GM19452 (cell line): ENCODE data around the gene RALGDS.
"Not testable (repeated sequence)": the region's sequence is repeated elsewhere in the genome, so short reads cannot be mapped to it uniquely, and the experiment has no call there.

Experiments
- ATAC-seq: cut with Tn5 transposase; IDR thresholded peaks from one replicate; pipeline ENCODE4 v1.9.1; 2021; ENCODE audit not compliant: unreplicated experiment

RALGDS gene

GRCh38 chr9:133070985-133071384, 50.1 kb downstream of the RALGDS start:
- ATAC-seq, result not testable (repeated sequence)

- ATAC-seq, result not testable (repeated sequence)
Observed at GRCh38 chr9:133070500-133070961, 50.5 kb downstream of the RALGDS start.

GRCh38 chr9:133068431-133068830, 52.6 kb downstream of the RALGDS start:
- not testable (repeated sequence) for ATAC-seq

GRCh38 chr9:133067813-133068212, 53.2 kb downstream of the RALGDS start:
- ATAC-seq, result no peak

- no peak for ATAC-seq
Observed at GRCh38 chr9:133067006-133067405, 54.0 kb downstream of the RALGDS start.

- ATAC-seq, result no peak
Observed at GRCh38 chr9:133066181-133066983, 54.7 kb downstream of the RALGDS start.

- no peak for ATAC-seq
Observed at GRCh38 chr9:133065070-133065388, 56.0 kb downstream of the RALGDS start.

- no peak for ATAC-seq
Observed at GRCh38 chr9:133064241-133065069, 56.6 kb downstream of the RALGDS start.

- no peak for ATAC-seq
Observed at GRCh38 chr9:133063500-133064231, 57.4 kb downstream of the RALGDS start.

GRCh38 chr9:133063159-133063499, 57.9 kb downstream of the RALGDS start:
- no peak for ATAC-seq

GRCh38 chr9:133062569-133062968, 58.5 kb downstream of the RALGDS start:
- ATAC-seq, result not testable (repeated sequence)

GRCh38 chr9:133061764-133062145, 59.3 kb downstream of the RALGDS start, which contains the start of gene CEL:
TSS of gene CEL (plus strand) at chr9:133061981. CDS start at chr9:133062003, 22 bp downstream.
- not testable (repeated sequence) for ATAC-seq

GRCh38 chr9:133061019-133061763, 59.8 kb downstream of the RALGDS start:
- not testable (repeated sequence) for ATAC-seq

- ATAC-seq, result no peak
Observed at GRCh38 chr9:133060417-133060841, 60.6 kb downstream of the RALGDS start.

GRCh38 chr9:133059623-133060022, 61.4 kb downstream of the RALGDS start:
- no peak for ATAC-seq

GRCh38 chr9:133058550-133059320, 62.3 kb downstream of the RALGDS start:
- no peak for ATAC-seq

- ATAC-seq, result no peak
Observed at GRCh38 chr9:133058071-133058470, 63.0 kb downstream of the RALGDS start.

GRCh38 chr9:133057553-133057952, 63.5 kb downstream of the RALGDS start:
- ATAC-seq, result no peak

GRCh38 chr9:133057006-133057405, 64.0 kb downstream of the RALGDS start:
- no peak for ATAC-seq

- ATAC-seq, result no peak
Observed at GRCh38 chr9:133056533-133056932, 64.5 kb downstream of the RALGDS start.
